Lower leg skin (tissue), 4 donors: ENCODE results near the gene HTR7. TPM values are rescaled to one million over a fixed set of nuclear protein-coding genes. Genes with fewer than 3 reads are reported as not detected.

Source experiments
- DNase-seq, 2 donors: peaks; one replicate each; pipeline ENCODE4 v3.0.0-alpha.2; 2019; ENCODE audit warnings: low spot score in 2 of 2
- H3K4me3 ChIP-seq: fragments of 200-600 bp; sonication (generic); 2 replicates; pipeline ENCODE4 v1.5.1; 2017; ENCODE audit warnings: mild to moderate bottlenecking, low read depth; ENCODE audit not compliant: poor library complexity, severe bottlenecking
- CTCF ChIP-seq, 3 donors: fragments of 450-650 bp; IDR thresholded peaks; one replicate each; pipeline ENCODE4 v1.5.1; 2016; ENCODE audit warnings: antibody characterized with exemption in 3 of 3, mild to moderate bottlenecking in 3 of 3, moderate library complexity in 2 of 3
- POLR2A ChIP-seq, 2 donors: fragments of 450-650 bp; IDR thresholded peaks; one replicate each; pipeline ENCODE4 v1.6.1; 2016 to 2017; ENCODE audit warnings: antibody characterized with exemption in 2 of 2, mild to moderate bottlenecking in 1 of 2, moderate library complexity in 1 of 2
- WGBS, 2 donors: methylation state at CpG; one replicate each; pipeline ENCODE4 v1.1.5; 2018; 5-methylcytosine and 5-hydroxymethylcytosine counted together
- intact Hi-C: fragments of 100-400 bp; cut with DNase I; formaldehyde crosslinking; loops from one replicate; pipeline ENCODE4 v1.15.0; 2023; ENCODE audit warnings: low total_unique reads
- total RNA-seq, 4 donors: library from RNA; depleted of rRNA; stranded (reverse); fragments of >200 nt; gene quantifications; one replicate each; pipeline ENCODE4 v1.1.0, GENCODE V29; 2016

Gene HTR7
- total RNA-seq, 4 donors from 2014 or later = 0.08 to 0.94 (median 0.45) TPM

- intact Hi-C loops = no loop called here
- TF ChIP-seq CTCF (IDR thresholded peaks at IDR 0.05) (no peak), POLR2A (IDR thresholded peaks at IDR 0.05) (no peak)
- no peak for DNase-seq
- 87 to 92% methylated on average over 2 of the region's 2 CpGs for WGBS, 2 donors
- H3K4me3 ChIP-seq = no peak overlapping the region
Observed at GRCh38 chr10:90879062-90879461, 21.2 kb upstream of the HTR7 start.

- 25 to 26% methylated on average over 8 of the region's 8 CpGs for WGBS, 2 donors
- TF ChIP-seq CTCF (IDR thresholded peaks at IDR 0.05) = no peak
- TF ChIP-seq POLR2A (IDR thresholded peaks at IDR 0.05) = no peak
- intact Hi-C loops = no loop called here
- peak overlapping the region; percentile 88 for H3K4me3 ChIP-seq
- no peak for DNase-seq
Observed at GRCh38 chr10:90872648-90873020, 14.8 kb upstream of the HTR7 start.

GRCh38 chr10:90871766-90872647, 14.2 kb upstream of the HTR7 start, which contains the start of gene RPP30:
TSS of gene RPP30 (plus strand) at chr10:90871974. CDS start at chr10:90871987, 13 bp downstream.
- WGBS, 2 donors = 0 to 1% methylated on average over 35 to 42 of the region's 43 CpGs
- TF ChIP-seq POLR2A (IDR thresholded peaks at IDR 0.05) = no peak
- no peak for TF ChIP-seq CTCF (IDR thresholded peaks at IDR 0.05)
- intact Hi-C loops = no loop called here
- H3K4me3 ChIP-seq = peak within 1 kb of the TSS; percentile 88
- DNase-seq = peak; percentile 86 to 97

- peak overlapping the region; percentile 88 for H3K4me3 ChIP-seq
- intact Hi-C loops = no loop called here
- DNase-seq = no peak
- WGBS, 2 donors = 2 to 4% methylated on average over 14 of the region's 14 CpGs
- TF ChIP-seq POLR2A (IDR thresholded peaks at IDR 0.05) (no peak), CTCF (IDR thresholded peaks at IDR 0.05) (no peak)
Observed at GRCh38 chr10:90871279-90871765, 13.5 kb upstream of the HTR7 start.

- WGBS, 2 donors = 91% methylated on average over 4 of the region's 4 CpGs
- TF ChIP-seq CTCF (IDR thresholded peaks at IDR 0.05) (no peak), POLR2A (IDR thresholded peaks at IDR 0.05) (no peak)
- intact Hi-C loops = no loop called here
- no peak overlapping the region for H3K4me3 ChIP-seq
- no peak for DNase-seq
Observed at GRCh38 chr10:90866050-90866598, 8.3 kb upstream of the HTR7 start.
